ENCODE data around the gene ZFP64. TPM values are rescaled to one million over a fixed set of nuclear protein-coding genes. Genes with fewer than 3 reads are reported as not detected.

The ZFP64 gene
- total RNA-seq, 1 donor from 2014 or later: 25.5 TPM

DNA sequence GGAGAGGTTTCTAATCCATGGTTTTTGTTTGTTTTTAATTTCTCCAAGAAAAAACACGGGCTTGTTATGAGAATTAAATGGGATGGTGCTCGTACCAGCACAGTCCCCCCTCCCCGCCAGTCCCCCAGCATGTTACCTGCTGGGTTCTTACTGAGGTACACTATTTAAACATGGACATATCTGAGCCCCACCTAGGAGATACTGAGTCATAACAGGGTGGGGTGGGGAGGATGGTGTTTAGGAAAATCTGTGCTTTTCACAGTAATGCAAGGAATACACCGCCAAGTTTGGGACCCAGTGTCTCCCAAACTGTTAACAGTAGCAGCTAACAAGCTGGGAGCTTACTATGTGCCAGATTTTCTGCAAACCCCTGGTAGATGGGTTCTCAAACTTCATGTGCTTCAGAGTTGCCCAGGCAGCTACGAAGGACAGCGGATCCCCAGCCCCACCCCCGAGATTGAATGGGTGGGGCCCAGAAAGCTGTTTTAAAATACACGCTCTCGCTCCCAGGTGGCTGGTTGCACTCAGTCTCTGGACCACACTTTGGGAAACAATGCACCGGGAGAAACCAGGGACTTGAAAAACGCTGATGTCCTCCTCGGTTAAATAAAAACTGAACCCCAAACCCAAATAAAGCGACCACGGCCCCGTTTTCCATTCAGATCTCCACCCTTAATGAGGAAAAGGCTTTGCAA, 995 bp downstream of the ZFP64 start:
- Mint-ChIP-seq H3K4me3 (peak overlapping the region; percentile 96), H3K27ac (ENCODE audit: unreplicated experiment) (peak overlapping the region; percentile 95), H3K36me3 (ENCODE audit: low read depth) (peaks cover 2% of the 10 kb centered on the region), H3K4me1 (peaks cover 26% of the 10 kb centered on the region), H3K27me3 (ENCODE audit: low read depth) (no peaks in the 10 kb centered on the region), H3K9me3 (no peaks in the 10 kb centered on the region)
- DNase-seq (ENCODE audit: low read depth, low spot score): peak; percentile 10
- TF ChIP-seq, protein P1, sequence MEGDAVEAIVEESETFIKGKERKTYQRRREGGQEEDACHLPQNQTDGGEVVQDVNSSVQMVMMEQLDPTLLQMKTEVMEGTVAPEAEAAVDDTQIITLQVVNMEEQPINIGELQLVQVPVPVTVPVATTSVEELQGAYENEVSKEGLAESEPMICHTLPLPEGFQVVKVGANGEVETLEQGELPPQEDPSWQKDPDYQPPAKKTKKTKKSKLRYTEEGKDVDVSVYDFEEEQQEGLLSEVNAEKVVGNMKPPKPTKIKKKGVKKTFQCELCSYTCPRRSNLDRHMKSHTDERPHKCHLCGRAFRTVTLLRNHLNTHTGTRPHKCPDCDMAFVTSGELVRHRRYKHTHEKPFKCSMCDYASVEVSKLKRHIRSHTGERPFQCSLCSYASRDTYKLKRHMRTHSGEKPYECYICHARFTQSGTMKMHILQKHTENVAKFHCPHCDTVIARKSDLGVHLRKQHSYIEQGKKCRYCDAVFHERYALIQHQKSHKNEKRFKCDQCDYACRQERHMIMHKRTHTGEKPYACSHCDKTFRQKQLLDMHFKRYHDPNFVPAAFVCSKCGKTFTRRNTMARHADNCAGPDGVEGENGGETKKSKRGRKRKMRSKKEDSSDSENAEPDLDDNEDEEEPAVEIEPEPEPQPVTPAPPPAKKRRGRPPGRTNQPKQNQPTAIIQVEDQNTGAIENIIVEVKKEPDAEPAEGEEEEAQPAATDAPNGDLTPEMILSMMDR (conservative IDR thresholded peaks at IDR 0.05): no peak

DNA sequence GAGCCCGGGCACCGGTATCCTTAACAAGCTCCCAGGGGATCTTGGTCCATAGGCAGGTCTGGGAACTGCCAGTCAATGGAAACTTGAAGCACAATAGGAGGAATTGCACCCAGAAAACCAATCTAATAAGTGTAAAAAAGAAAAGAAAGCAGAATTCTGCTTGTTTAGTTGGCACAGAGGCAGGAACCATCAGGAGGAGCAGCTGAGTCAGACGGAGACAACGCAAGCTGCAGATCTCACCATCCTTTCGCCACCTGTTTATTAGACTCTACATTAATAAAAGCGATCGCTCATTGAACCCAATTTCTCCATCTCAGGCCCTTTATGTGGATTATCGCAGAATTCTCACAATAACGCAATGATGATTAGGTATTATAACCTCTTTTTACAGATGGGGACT, 9.8 kb downstream of the ZFP64 start:
- TF ChIP-seq, protein P1 (conservative IDR thresholded peaks at IDR 0.05): no peak
- DNase-seq (ENCODE audit: low read depth, low spot score): no peak
- no peaks in the 10 kb centered on the region for H3K9me3 Mint-ChIP-seq
- no peak overlapping the region for H3K4me3 Mint-ChIP-seq
- H3K4me1 Mint-ChIP-seq: peaks cover 17% of the 10 kb centered on the region
- no peaks in the 10 kb centered on the region for H3K27me3 Mint-ChIP-seq (ENCODE audit: low read depth)
- peaks cover 15% of the 10 kb centered on the region for H3K36me3 Mint-ChIP-seq (ENCODE audit: low read depth)
- H3K27ac Mint-ChIP-seq (ENCODE audit: unreplicated experiment): no peak overlapping the region

DNA sequence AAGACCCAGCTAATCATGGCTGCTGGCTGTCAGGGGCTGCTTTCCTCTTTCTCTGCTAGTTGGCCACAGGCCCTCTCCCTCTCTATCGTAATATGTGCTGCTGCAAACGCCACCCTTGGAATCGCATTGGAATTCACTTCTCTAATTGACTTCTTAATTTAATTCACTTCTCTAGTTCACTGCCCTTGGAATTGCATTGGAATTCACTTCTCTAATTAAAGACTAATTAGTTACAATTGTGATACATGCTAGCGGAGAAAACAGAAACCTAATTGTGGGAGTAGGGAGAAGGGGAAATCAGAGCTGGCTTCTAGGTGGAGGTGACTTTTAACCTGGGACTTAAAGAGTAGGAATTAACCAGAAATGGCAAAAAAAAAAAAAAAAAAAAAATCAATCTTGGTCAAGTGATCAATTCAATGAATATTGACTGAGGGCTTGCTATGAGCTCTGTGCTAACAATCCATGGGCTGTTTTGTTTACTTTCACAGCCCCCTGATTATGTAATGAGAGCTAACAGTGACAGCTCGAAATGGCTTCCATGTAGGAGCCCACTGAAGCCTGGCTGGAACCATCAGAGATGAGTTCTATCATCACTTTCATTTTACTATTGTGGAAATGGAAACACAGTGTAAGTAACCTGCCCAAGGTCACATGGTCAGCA, 11.3 kb downstream of the ZFP64 start:
- Mint-ChIP-seq H3K27ac (ENCODE audit: unreplicated experiment) (peak overlapping the region; percentile 8), H3K27me3 (ENCODE audit: low read depth) (no peaks in the 10 kb centered on the region), H3K4me1 (peaks cover 17% of the 10 kb centered on the region), H3K36me3 (ENCODE audit: low read depth) (peaks cover 15% of the 10 kb centered on the region), H3K9me3 (no peaks in the 10 kb centered on the region), H3K4me3 (no peak overlapping the region)
- no peak for DNase-seq (ENCODE audit: low read depth, low spot score)
- TF ChIP-seq, protein P1 (conservative IDR thresholded peaks at IDR 0.05): no peak

DNA sequence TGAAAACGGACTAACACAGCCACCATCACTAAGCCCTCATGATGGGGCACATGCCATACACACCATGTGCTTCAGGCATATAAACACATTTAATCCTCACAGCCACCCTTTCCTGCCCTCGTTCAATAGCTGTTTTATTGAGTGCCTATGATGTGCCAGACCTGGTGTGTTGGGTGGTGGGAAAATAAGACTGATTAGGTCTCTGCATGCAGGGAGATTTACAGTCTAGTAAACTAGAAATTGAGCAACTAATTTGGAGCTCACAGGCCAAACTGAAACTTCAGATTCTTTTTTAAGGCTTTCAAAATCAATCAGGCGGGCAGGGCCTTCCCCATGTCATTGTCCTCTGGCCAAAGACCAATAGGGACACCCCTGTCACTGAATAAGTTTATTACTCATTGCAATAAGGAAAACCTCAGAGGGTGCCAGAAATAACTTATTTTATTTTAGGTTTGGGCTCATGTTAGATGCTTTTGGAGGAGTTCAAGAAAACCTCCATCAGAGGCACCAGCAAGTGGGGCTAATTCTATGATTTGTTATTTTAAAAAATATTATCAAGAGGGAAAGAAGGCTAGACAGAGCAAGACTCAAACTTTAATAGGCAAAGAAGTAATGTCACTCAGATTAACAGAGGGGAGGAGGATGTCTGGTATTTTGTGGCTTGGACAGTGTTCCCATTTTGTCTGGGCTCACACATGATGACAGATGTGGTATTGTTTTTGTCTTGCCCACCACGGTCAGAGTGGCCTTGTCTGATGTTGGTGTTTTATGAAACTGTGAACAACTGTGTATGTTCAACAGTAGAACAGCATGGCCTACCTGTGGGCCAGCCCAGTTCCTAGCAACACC, 12.0 kb downstream of the ZFP64 start:
- TF ChIP-seq, protein P1 (conservative IDR thresholded peaks at IDR 0.05): no peak
- Mint-ChIP-seq H3K27me3 (ENCODE audit: low read depth) (no peaks in the 10 kb centered on the region), H3K4me1 (peaks cover 17% of the 10 kb centered on the region), H3K36me3 (ENCODE audit: low read depth) (peaks cover 15% of the 10 kb centered on the region), H3K4me3 (no peak overlapping the region), H3K27ac (ENCODE audit: unreplicated experiment) (peak overlapping the region; percentile 8), H3K9me3 (no peaks in the 10 kb centered on the region)
- no peak for DNase-seq (ENCODE audit: low read depth, low spot score)

DNA sequence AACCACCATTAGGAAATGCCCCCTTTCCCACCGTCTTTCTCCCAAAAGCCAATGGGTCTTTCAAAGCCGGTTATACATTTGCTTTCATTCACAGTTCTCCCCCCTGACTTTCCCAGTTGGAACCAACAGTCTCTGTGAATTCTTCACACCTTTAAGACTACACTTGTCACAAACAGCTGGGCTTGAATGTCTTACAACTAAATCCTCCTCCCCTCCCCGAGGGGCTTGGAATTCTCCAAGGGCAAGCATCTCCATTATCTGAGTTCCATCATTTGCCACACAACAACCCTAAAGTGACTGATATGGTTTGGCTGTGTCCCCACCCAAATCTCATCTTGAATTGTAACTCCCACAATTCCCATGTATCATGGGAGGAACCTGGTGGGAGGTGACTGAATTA, 12.9 kb downstream of the ZFP64 start:
- DNase-seq (ENCODE audit: low read depth, low spot score): no peak

More for the DNA sequence above, 12.9 kb downstream of the ZFP64 start:
- Mint-ChIP-seq H3K36me3 (ENCODE audit: low read depth) (peaks cover 11% of the 10 kb centered on the region), H3K4me1 (peaks cover 17% of the 10 kb centered on the region), H3K27me3 (ENCODE audit: low read depth) (no peaks in the 10 kb centered on the region), H3K9me3 (no peaks in the 10 kb centered on the region), H3K4me3 (no peak overlapping the region), H3K27ac (ENCODE audit: unreplicated experiment) (peak overlapping the region; percentile 15)
- TF ChIP-seq, protein P1 (conservative IDR thresholded peaks at IDR 0.05): no peak

Measured in neural crest cell (in vitro differentiated cells).